ENCODE data around the gene VPS37B. TPM values are rescaled to one million over a fixed set of nuclear protein-coding genes. Genes with fewer than 3 reads are reported as not detected.
"Not testable (repeated sequence)": the region's sequence is repeated elsewhere in the genome, so short reads cannot be mapped to it uniquely, and the experiment has no call there.

The VPS37B gene
- total and polyA plus RNA-seq, 2 experiments from 2014 or later: 23.5 to 35.3 TPM

DNA sequence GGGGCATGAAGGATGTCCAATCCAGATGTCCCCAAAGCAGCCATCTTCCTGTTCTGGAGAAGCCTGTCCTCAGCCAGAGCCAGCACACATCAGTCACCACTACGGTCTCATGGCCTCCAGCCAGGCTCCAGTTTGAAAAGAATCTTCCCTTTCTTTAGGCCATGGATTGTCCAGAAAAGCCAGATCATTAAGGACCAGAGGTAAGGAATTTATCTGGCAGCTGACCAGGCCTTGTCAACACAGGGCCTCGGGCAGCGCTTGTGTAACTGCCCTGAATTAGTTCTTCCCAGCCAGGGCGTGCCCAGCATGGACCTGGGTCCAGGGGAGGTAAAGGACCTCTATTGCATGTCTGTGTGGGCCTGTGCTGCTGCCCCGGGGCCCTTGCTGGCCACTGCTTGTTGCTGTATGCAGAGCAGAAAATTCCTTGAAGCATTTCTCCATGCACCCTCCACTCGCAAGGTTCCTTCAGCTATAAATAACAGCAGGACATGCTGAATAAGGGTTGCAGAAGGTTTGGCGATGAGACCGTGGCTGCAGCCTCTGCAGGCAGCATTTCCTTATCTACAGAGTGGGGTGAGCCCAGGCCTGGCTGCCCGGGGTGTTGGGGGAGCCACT lies 21.7 kb upstream of the VPS37B start:
- Histone ChIP-seq H3K27me3 (no peaks in the 10 kb centered on the region), H2AFZ (no peak overlapping the region), H3K4me1 (ENCODE audit: insufficient read depth) (peaks cover 6% of the 10 kb centered on the region), H3K36me3 (replicated peaks; ENCODE audit: insufficient read depth, low read depth) (no peaks in the 10 kb centered on the region), H3K4me2 (no peak overlapping the region), H4K20me1 (ENCODE audit: insufficient read depth, poor library complexity, severe bottlenecking) (no peaks in the 10 kb centered on the region), H3K27ac (peak overlapping the region; percentile 68), H3K4me3 (no peak overlapping the region), H3K9me3 (ENCODE audit: low read depth) (no peaks in the 10 kb centered on the region), H3K9me2 (replicated peaks; ENCODE audit: insufficient read depth) (no peaks in the 10 kb centered on the region), H3K79me2 (no peaks in the 10 kb centered on the region)
- peak; percentile 84 for DNase-seq (ENCODE audit: low spot score)
- TF ChIP-seq EZH2phosphoT487 (IDR thresholded peaks at IDR 0.05; ENCODE audit: low read depth, severe bottlenecking, unreplicated experiment): no peak
- TF ChIP-seq EZH2 (IDR thresholded peaks at IDR 0.05; ENCODE audit: borderline replicate concordance): no peak
- no peak for TF ChIP-seq CTCF (IDR thresholded peaks at IDR 0.05; ENCODE audit: poor library complexity)
- 41% methylated on average over 9 of the region's 9 CpGs for WGBS (ENCODE audit: low lambda C conversion rate, missing lambda C conversion rate)

- Histone ChIP-seq H3K27ac (no peak overlapping the region), H2AFZ (no peak overlapping the region), H3K9me2 (replicated peaks; ENCODE audit: insufficient read depth) (no peaks in the 10 kb centered on the region), H3K36me3 (replicated peaks; ENCODE audit: insufficient read depth, low read depth) (no peaks in the 10 kb centered on the region), H3K27me3 (no peaks in the 10 kb centered on the region), H3K79me2 (no peaks in the 10 kb centered on the region), H3K9me3 (ENCODE audit: low read depth) (no peaks in the 10 kb centered on the region), H3K4me2 (no peak overlapping the region), H3K4me1 (ENCODE audit: insufficient read depth) (no peaks in the 10 kb centered on the region), H4K20me1 (ENCODE audit: insufficient read depth, poor library complexity, severe bottlenecking) (no peaks in the 10 kb centered on the region), H3K4me3 (no peak overlapping the region)
- 67% methylated on average over 12 of the region's 12 CpGs for WGBS (ENCODE audit: low lambda C conversion rate, missing lambda C conversion rate)
- TF ChIP-seq EZH2phosphoT487 (IDR thresholded peaks at IDR 0.05; ENCODE audit: low read depth, severe bottlenecking, unreplicated experiment) (no peak), EZH2 (IDR thresholded peaks at IDR 0.05; ENCODE audit: borderline replicate concordance) (no peak), CTCF (IDR thresholded peaks at IDR 0.05; ENCODE audit: poor library complexity) (no peak)
- no peak for DNase-seq (ENCODE audit: low spot score)
Observed at GRCh38 chr12:122909442-122910288, 13.7 kb upstream of the VPS37B start.

DNA sequence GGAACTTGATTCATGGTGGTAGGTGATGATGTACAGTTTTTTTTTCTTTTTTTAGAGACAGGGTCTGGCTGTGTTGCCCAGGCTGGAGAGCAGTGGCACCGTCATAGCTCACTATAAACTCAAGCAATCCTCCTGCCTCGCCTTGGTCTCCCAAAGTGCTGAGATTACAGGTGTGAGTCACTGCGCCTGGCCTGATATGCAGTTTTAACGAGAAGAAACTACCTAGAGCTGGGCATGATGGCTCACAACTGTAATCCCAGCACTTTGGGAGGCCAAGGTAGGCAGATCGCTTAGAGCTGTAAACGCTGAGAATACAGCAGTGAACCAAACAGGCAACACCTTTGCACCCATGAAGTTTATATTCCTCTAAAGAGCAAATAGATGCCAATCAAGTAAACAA lies 13.0 kb upstream of the VPS37B start:
- H3K9me2 ChIP-seq (replicated peaks; ENCODE audit: insufficient read depth): no peaks in the 10 kb centered on the region
- no peak overlapping the region for H3K4me2 ChIP-seq
- H3K79me2 ChIP-seq: no peaks in the 10 kb centered on the region
- H4K20me1 ChIP-seq (ENCODE audit: insufficient read depth, poor library complexity, severe bottlenecking): no peaks in the 10 kb centered on the region
- no peak for TF ChIP-seq EZH2 (IDR thresholded peaks at IDR 0.05; ENCODE audit: borderline replicate concordance)
- TF ChIP-seq EZH2phosphoT487 (IDR thresholded peaks at IDR 0.05; ENCODE audit: low read depth, severe bottlenecking, unreplicated experiment): no peak
- no peak for TF ChIP-seq CTCF (IDR thresholded peaks at IDR 0.05; ENCODE audit: poor library complexity)
- H3K4me3 ChIP-seq: no peak overlapping the region
- H3K4me1 ChIP-seq (ENCODE audit: insufficient read depth): no peaks in the 10 kb centered on the region
- no peak overlapping the region for H3K27ac ChIP-seq
- no peak overlapping the region for H2AFZ ChIP-seq
- H3K27me3 ChIP-seq: no peaks in the 10 kb centered on the region
- no peaks in the 10 kb centered on the region for H3K9me3 ChIP-seq (ENCODE audit: low read depth)
- 77% methylated on average over 6 of the region's 6 CpGs for WGBS (ENCODE audit: low lambda C conversion rate, missing lambda C conversion rate)
- no peaks in the 10 kb centered on the region for H3K36me3 ChIP-seq (replicated peaks; ENCODE audit: insufficient read depth, low read depth)
- DNase-seq (ENCODE audit: low spot score): no peak

DNA sequence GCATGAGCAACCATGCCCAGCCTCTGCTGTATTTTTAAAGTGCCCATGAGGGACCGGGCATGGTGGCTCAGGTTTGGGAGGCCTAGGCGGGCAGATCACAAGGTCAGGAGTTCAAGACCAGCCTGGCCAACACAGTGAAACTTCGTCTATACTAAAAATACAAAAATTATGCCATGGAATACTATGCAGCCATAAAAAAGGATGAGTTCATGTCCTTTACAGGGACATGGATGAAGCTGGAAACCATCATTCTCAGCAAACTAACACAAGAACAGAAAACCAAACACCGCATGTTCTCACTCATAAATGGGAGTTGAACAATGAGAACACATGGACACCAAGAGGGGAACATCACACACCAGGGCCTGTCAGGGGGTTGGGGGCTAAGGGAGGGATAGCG lies 9.3 kb upstream of the VPS37B start:
- H3K9me2 ChIP-seq (replicated peaks; ENCODE audit: insufficient read depth); H3K9me3 ChIP-seq (ENCODE audit: low read depth); H3K27ac ChIP-seq; DNase-seq (ENCODE audit: low spot score); H3K4me2 ChIP-seq; H3K36me3 ChIP-seq (replicated peaks; ENCODE audit: insufficient read depth, low read depth); H3K27me3 ChIP-seq; H4K20me1 ChIP-seq (ENCODE audit: insufficient read depth, poor library complexity, severe bottlenecking); H3K79me2 ChIP-seq; H3K4me3 ChIP-seq; H3K4me1 ChIP-seq (ENCODE audit: insufficient read depth); H2AFZ ChIP-seq: not testable (repeated sequence)
- 93% methylated on average over 5 of the region's 5 CpGs for WGBS (ENCODE audit: low lambda C conversion rate, missing lambda C conversion rate)

All from hepatocyte (in vitro differentiated cells).